SK-N-SH (cell line): ENCODE measurements around the gene TPH2. TPM values are rescaled to one million over a fixed set of nuclear protein-coding genes. Genes with fewer than 3 reads are reported as not detected.

Experiments
- CTCF ChIA-PET: fragments of 300-600, 350-600 bp; formaldehyde crosslinking; extraction: SDS; loops from one replicate; lab custom pipeline; 2021; lab: Yijun Ruan, JAX
- POLR2A ChIA-PET: fragments of 350-600 bp; sonication (Branson Sonifier 250); formaldehyde crosslinking; extraction: SDS; loops from one replicate; lab custom pipeline; 2020; ENCODE audit warnings: antibody characterized with exemption, inconsistent platforms; lab: Yijun Ruan, JAX
- DNase-seq: peaks from one replicate; pipeline ENCODE4 v3.0.0; 2012
- H2AFZ ChIP-seq: fragments of 200-600 bp; sonication (generic); 2 replicates; pipeline ENCODE4 v1.8.1; 2016; ENCODE audit warnings: antibody characterized with exemption, mild to moderate bottlenecking, low read depth
- H3F3A ChIP-seq: fragments of 200-600 bp; sonication (generic); replicated peaks from 2 replicates; pipeline ENCODE3; 2016; ENCODE audit warnings: antibody characterized with exemption, mild to moderate bottlenecking; ENCODE audit not compliant: insufficient read depth
- H3K27ac ChIP-seq, 2 experiments: fragments of 200-500 bp in 1 of 2; fragments of 200-600 bp in 1 of 2; sonication (Bioruptor generic) in 1 of 2; sonication (generic), shearing (Covaris generic) in 1 of 2; 2 replicates each; pipeline versions ENCODE4 v1.5.1 to v1.6.1; 2014 to 2016; ENCODE audit warnings: low read depth in 2 of 2, inconsistent platforms in 1 of 2, low read length in 1 of 2, mild to moderate bottlenecking in 1 of 2, mixed read lengths in 1 of 2
- H3K27me3 ChIP-seq: fragments of 200-600 bp; sonication (generic), shearing (Covaris generic); 2 replicates; pipeline ENCODE4 v1.6.1; 2016; ENCODE audit warnings: mixed run types; ENCODE audit not compliant: insufficient read depth
- H3K36me3 ChIP-seq, 2 experiments: fragments of 200-500 bp in 1 of 2; fragments of 200-600 bp in 1 of 2; sonication (Bioruptor generic) in 1 of 2; sonication (generic) in 1 of 2; replicated peaks in 1 of 2; 2 replicates each; pipeline versions ENCODE3 to v1.5.1; 2014 to 2016; ENCODE audit warnings: low read length in 1 of 2, mild to moderate bottlenecking in 1 of 2; ENCODE audit not compliant: insufficient read depth in 2 of 2, control insufficient read depth in 1 of 2
- H3K4me1 ChIP-seq, 2 experiments: fragments of 200-500 bp in 1 of 2; fragments of 200-600 bp in 1 of 2; sonication (Bioruptor generic) in 1 of 2; sonication (generic), shearing (Covaris generic) in 1 of 2; 2 replicates each; pipeline versions ENCODE4 v1.5.1 to v1.6.1; 2014 to 2016; ENCODE audit warnings: low read depth in 1 of 2, low read length in 1 of 2, mixed run types in 1 of 2; ENCODE audit not compliant: insufficient read depth in 2 of 2, control insufficient read depth in 1 of 2
- H3K4me2 ChIP-seq: fragments of 200-600 bp; sonication (generic), shearing (Covaris generic); 2 replicates; pipeline ENCODE4 v1.6.1; 2017; ENCODE audit warnings: mixed run types
- H3K4me3 ChIP-seq, 2 experiments: fragments of 200-500 bp in 1 of 2; fragments of 200-600 bp in 1 of 2; sonication (Bioruptor generic) in 1 of 2; sonication (generic), shearing (Covaris generic) in 1 of 2; 2 replicates each; pipeline versions ENCODE4 v1.5.1 to v1.8.1; 2014 to 2016; ENCODE audit warnings: low read depth in 2 of 2, inconsistent platforms in 1 of 2, low read length in 1 of 2, mild to moderate bottlenecking in 1 of 2, mixed read lengths in 1 of 2, moderate library complexity in 1 of 2
- H3K79me2 ChIP-seq: fragments of 200-600 bp; sonication (generic); 2 replicates; pipeline ENCODE4 v1.8.1; 2017; ENCODE audit warnings: mild to moderate bottlenecking; ENCODE audit not compliant: insufficient read depth
- H3K9ac ChIP-seq: fragments of 200-600 bp; sonication (generic); 2 replicates; pipeline ENCODE4 v1.6.1; 2017; ENCODE audit warnings: mixed run types
- H3K9me2 ChIP-seq: fragments of 200-600 bp; sonication (generic); 2 replicates; pipeline ENCODE4 v1.6.1; 2017; ENCODE audit warnings: mixed run types
- H3K9me3 ChIP-seq: fragments of 200-600 bp; sonication (generic); 2 replicates; pipeline ENCODE4 v1.6.1; 2017; ENCODE audit warnings: mixed run types, mild to moderate bottlenecking, moderate library complexity
- H4K20me1 ChIP-seq: fragments of 200-600 bp; sonication (generic); 2 replicates; pipeline ENCODE4 v1.6.1; 2017; ENCODE audit warnings: mild to moderate bottlenecking, mixed run types; ENCODE audit not compliant: insufficient read depth
- CTCF ChIP-seq: fragments of 200-600 bp; sonication (generic); IDR thresholded peaks from 2 replicates; pipeline ENCODE4 v1.6.1; 2017; ENCODE audit warnings: antibody characterized with exemption, mild to moderate bottlenecking, moderate library complexity
- FOXJ3 ChIP-seq: sonication (generic); formaldehyde crosslinking; IDR thresholded peaks from 2 replicates; pipeline ENCODE4 v1.5.1; 2020; ENCODE audit warnings: mild to moderate bottlenecking, missing genetic modification reagents
- GABPA ChIP-seq: IDR thresholded peaks from 2 replicates; pipeline ENCODE4 v1.4.0; 2012; ENCODE audit warnings: low read depth, mild to moderate bottlenecking
- MXI1 ChIP-seq: IDR thresholded peaks from 2 replicates; pipeline ENCODE4 v1.6.1; 2012; ENCODE audit warnings: mild to moderate bottlenecking, low read depth, low read length, improper control_type of control experiment
- POLR2AphosphoS5 ChIP-seq: IDR thresholded peaks from 2 replicates; pipeline ENCODE4 v1.6.1; 2012; ENCODE audit warnings: low read depth, low read length
- RAD21 ChIP-seq: IDR thresholded peaks from 2 replicates; pipeline ENCODE4 v1.6.1; 2012; ENCODE audit warnings: mild to moderate bottlenecking, low read length
- RXRA ChIP-seq: IDR thresholded peaks from 2 replicates; pipeline ENCODE4 v1.4.0; 2012; ENCODE audit warnings: low read depth, mild to moderate bottlenecking, borderline replicate concordance
- TEAD4 ChIP-seq: IDR thresholded peaks from 2 replicates; pipeline ENCODE4 v1.4.0; 2012; ENCODE audit warnings: mild to moderate bottlenecking, borderline replicate concordance; ENCODE audit not compliant: insufficient read depth
- WGBS: methylation state at CpG from one replicate; pipeline ENCODE4 v1.1.6; 2017; ENCODE audit warnings: low lambda C conversion rate; 5-methylcytosine and 5-hydroxymethylcytosine counted together
- polyA plus RNA-seq, 3 experiments: library from polyadenylated mRNA; depleted of rRNA; stranded (reverse); fragments of >200 nt; gene quantifications; 2 replicates each; pipeline ENCODE4 v1.2.3, GENCODE V29; 2012
- TF ChIP-seq, protein P1 (sequence below): IDR thresholded peaks from 2 replicates; pipeline ENCODE4; 2012
- TF ChIP-seq, protein P2 (sequence below): IDR thresholded peaks from 2 replicates; pipeline ENCODE4 v1.4.0; 2012; ENCODE audit warnings: low read depth

The TPH2 gene
- polyA plus RNA-seq, 1 of the 3 experiments (the other 2 are of a cell fraction) = not detected

DNA sequence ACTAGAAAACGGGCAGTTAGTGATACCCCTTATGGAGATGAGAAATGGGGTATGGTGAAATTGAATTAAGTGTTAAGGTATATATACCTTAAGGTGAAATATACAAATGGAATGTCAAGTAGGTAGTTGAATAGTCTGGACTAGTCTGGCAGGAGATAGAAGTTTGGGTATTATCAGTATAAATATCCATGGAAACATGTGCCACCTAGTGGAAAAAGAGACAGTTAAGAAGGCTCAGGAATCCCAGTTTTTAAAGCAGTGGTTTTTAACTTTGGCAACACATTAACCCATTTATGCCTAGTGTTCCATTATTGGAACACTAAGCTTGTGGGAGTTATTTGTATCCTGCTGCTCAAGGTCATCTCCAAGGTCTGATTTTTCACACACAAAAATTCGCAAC is 38.6 kb upstream of the TPH2 start:
- ChIA-PET CTCF (interaction anchor here (1.0 kb wide), 2 partner anchors 38 to 120 kb away, joined by 3 read pairs; partner anchors contain the start of gene TPH2), POLR2A (no interaction called here)
- no peak overlapping the region for H3K9ac ChIP-seq
- H3K4me3 ChIP-seq = no peak overlapping the region
- H3K27ac ChIP-seq = no peak overlapping the region
- H3K36me3 ChIP-seq = peaks cover 46 to 60% of the 10 kb centered on the region in 2 experiments
- DNase-seq = no peak
- no peaks in the 10 kb centered on the region for H3K27me3 ChIP-seq
- no peaks in the 10 kb centered on the region for H3K9me2 ChIP-seq
- H3K4me1 ChIP-seq = no peaks in the 10 kb centered on the region
- no peaks in the 10 kb centered on the region for H4K20me1 ChIP-seq
- TF ChIP-seq RAD21 (peak; percentile 22; the same call in 1 of the 2 replicates), CTCF (peak; percentile 46)
- TF ChIP-seq, protein P1, sequence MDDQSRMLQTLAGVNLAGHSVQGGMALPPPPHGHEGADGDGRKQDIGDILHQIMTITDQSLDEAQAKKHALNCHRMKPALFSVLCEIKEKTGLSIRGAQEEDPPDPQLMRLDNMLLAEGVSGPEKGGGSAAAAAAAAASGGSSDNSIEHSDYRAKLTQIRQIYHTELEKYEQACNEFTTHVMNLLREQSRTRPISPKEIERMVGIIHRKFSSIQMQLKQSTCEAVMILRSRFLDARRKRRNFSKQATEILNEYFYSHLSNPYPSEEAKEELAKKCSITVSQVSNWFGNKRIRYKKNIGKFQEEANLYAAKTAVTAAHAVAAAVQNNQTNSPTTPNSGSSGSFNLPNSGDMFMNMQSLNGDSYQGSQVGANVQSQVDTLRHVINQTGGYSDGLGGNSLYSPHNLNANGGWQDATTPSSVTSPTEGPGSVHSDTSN = no peak
- H3K4me2 ChIP-seq = no peak overlapping the region
- no peaks in the 10 kb centered on the region for H3K9me3 ChIP-seq
- H2AFZ ChIP-seq = no peak overlapping the region
- WGBS = 94% methylated on average over 2 of the region's 2 CpGs
- no peaks in the 10 kb centered on the region for H3F3A ChIP-seq
- 0 out of 2 replicates have a peak, but pooled peaks cover 2% of the 10 kb centered on the region for H3K79me2 ChIP-seq

GRCh38 chr12:71904629-71905028 is 34.0 kb upstream of the TPH2 start:
- 83% methylated on average over 1 of the region's 1 CpG for WGBS
- H3K4me2 ChIP-seq = no peak overlapping the region
- no peaks in the 10 kb centered on the region for H3K9me3 ChIP-seq
- H3K27me3 ChIP-seq = no peaks in the 10 kb centered on the region
- peaks cover 27 to 47% of the 10 kb centered on the region in 2 experiments for H3K36me3 ChIP-seq
- H3K4me1 ChIP-seq = no peaks in the 10 kb centered on the region; a peak in 1 of 4 replicates
- ChIA-PET CTCF (interaction anchor here (1.0 kb wide), 1 partner anchor 34 kb away, joined by 3 read pairs; the partner anchor contains the start of gene TPH2), POLR2A (no interaction called here)
- H3K9me2 ChIP-seq = no peaks in the 10 kb centered on the region
- no peak overlapping the region for H3K9ac ChIP-seq
- H2AFZ ChIP-seq = no peak overlapping the region
- no peak overlapping the region for H3K4me3 ChIP-seq
- TF ChIP-seq FOXJ3 (no peak), MXI1 (no peak), TEAD4 (no peak), GABPA (no peak), CTCF (no peak), RXRA (no peak), POLR2AphosphoS5 (no peak)
- TF ChIP-seq, protein P2, sequence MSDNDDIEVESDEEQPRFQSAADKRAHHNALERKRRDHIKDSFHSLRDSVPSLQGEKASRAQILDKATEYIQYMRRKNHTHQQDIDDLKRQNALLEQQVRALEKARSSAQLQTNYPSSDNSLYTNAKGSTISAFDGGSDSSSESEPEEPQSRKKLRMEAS = no peak
- TF ChIP-seq, protein P1 = no peak
- no peaks in the 10 kb centered on the region for H3K79me2 ChIP-seq
- no peak for DNase-seq
- no peaks in the 10 kb centered on the region for H3F3A ChIP-seq
- H3K27ac ChIP-seq = no peak overlapping the region
- H4K20me1 ChIP-seq = no peaks in the 10 kb centered on the region
